DLD1 (cell line): ENCODE data around the gene MIP.
"Not testable (repeated sequence)": the region's sequence is repeated elsewhere in the genome, so short reads cannot be mapped to it uniquely, and the experiment has no call there.

Source experiments
- in situ Hi-C: cut with HindIII; loops from 2 replicates; pipeline ENCODE4 v1.10.0; 2017; ENCODE audit warnings: low sequenced_read_pairs

Gene MIP

GRCh38 chr12:56468216-56469006 lies 14.0 kb upstream of the MIP start, which contains the start of gene SPRYD4:
TSS of gene SPRYD4 (plus strand) at chr12:56468578. CDS start at chr12:56468592, 14 bp downstream.
- in situ Hi-C loops = loop anchor here (25.0 kb wide), 1 partner anchor 281 kb away; the partner anchor contains the start of gene SMARCC2

- in situ Hi-C loops = loop anchor here (25.0 kb wide), 1 partner anchor 275 kb away; the partner anchor contains the start of gene SMARCC2
Observed at GRCh38 chr12:56462565-56462964, 8.1 kb upstream of the MIP start.

- in situ Hi-C loops = loop anchor here (25.0 kb wide), 1 partner anchor 274 kb away; the partner anchor contains the start of gene SMARCC2
Observed at GRCh38 chr12:56461235-56462159, 7.0 kb upstream of the MIP start.

GRCh38 chr12:56457817-56458216 lies 3.4 kb upstream of the MIP start:
- in situ Hi-C loops = loop anchor here (25.0 kb wide), 1 partner anchor 271 kb away; the partner anchor contains the start of gene SMARCC2

- in situ Hi-C loops = loop anchor here (25.0 kb wide), 1 partner anchor 264 kb away; the partner anchor contains the start of gene SMARCC2
Observed at GRCh38 chr12:56451147-56451546, 3.3 kb downstream of the MIP start.

- in situ Hi-C loops = loop anchor here (25.0 kb wide), 1 partner anchor 263 kb away; the partner anchor contains the start of gene SMARCC2
Observed at GRCh38 chr12:56450241-56450640, 4.2 kb downstream of the MIP start.

GRCh38 chr12:56449622-56449984 lies 4.9 kb downstream of the MIP start:
- in situ Hi-C loops = no loop called here

- in situ Hi-C loops = no loop called here
Observed at GRCh38 chr12:56448860-56449621, 5.4 kb downstream of the MIP start, which contains the start of gene TIMELESS. TSS of gene TIMELESS (minus strand) at chr12:56449426. CDS start at chr12:56434170, 15,256 bp downstream.

GRCh38 chr12:56443208-56443607 lies 11.2 kb downstream of the MIP start:
- in situ Hi-C loops = not testable (repeated sequence)

GRCh38 chr12:56437430-56438176 lies 16.9 kb downstream of the MIP start:
- in situ Hi-C loops = no loop called here

GRCh38 chr12:56434828-56435227 lies 19.6 kb downstream of the MIP start:
- in situ Hi-C loops = no loop called here

GRCh38 chr12:56431850-56432249 lies 22.6 kb downstream of the MIP start:
- in situ Hi-C loops = no loop called here

GRCh38 chr12:56431288-56431687 lies 23.2 kb downstream of the MIP start:
- in situ Hi-C loops = no loop called here

GRCh38 chr12:56425940-56426438 lies 28.5 kb downstream of the MIP start:
- in situ Hi-C loops = no loop called here

- in situ Hi-C loops = no loop called here
Observed at GRCh38 chr12:56425193-56425592, 29.3 kb downstream of the MIP start.

- in situ Hi-C loops = no loop called here
Observed at GRCh38 chr12:56420411-56420810, 34.0 kb downstream of the MIP start.

- in situ Hi-C loops = no loop called here
Observed at GRCh38 chr12:56417739-56418138, 36.7 kb downstream of the MIP start.

- in situ Hi-C loops = no loop called here
Observed at GRCh38 chr12:56414401-56414800, 40.1 kb downstream of the MIP start.

GRCh38 chr12:56413392-56413791 lies 41.1 kb downstream of the MIP start:
- in situ Hi-C loops = no loop called here
